LNCaP clone FGC (cell line): Measurements from ENCODE around the gene IFIT2.
"Not testable (repeated sequence)": the region's sequence is repeated elsewhere in the genome, so short reads cannot be mapped to it uniquely, and the experiment has no call there.

Experiments
- DNase-seq: peaks from one replicate; pipeline ENCODE4 v3.0.0-alpha.2; 2011; ENCODE audit warnings: low read depth
- H3K4me3 ChIP-seq: 2 replicates; pipeline ENCODE4 v1.5.1; 2011; ENCODE audit warnings: mild to moderate bottlenecking, low read depth, low read length, control low read depth
- TF ChIP-seq, protein P1 (sequence below): IDR thresholded peaks from 2 replicates; pipeline ENCODE4 v1.5.1; 2012; ENCODE audit warnings: mild to moderate bottlenecking; ENCODE audit not compliant: control insufficient read depth, insufficient read depth; ENCODE audit errors: extremely low read depth

IFIT2 gene

DNA sequence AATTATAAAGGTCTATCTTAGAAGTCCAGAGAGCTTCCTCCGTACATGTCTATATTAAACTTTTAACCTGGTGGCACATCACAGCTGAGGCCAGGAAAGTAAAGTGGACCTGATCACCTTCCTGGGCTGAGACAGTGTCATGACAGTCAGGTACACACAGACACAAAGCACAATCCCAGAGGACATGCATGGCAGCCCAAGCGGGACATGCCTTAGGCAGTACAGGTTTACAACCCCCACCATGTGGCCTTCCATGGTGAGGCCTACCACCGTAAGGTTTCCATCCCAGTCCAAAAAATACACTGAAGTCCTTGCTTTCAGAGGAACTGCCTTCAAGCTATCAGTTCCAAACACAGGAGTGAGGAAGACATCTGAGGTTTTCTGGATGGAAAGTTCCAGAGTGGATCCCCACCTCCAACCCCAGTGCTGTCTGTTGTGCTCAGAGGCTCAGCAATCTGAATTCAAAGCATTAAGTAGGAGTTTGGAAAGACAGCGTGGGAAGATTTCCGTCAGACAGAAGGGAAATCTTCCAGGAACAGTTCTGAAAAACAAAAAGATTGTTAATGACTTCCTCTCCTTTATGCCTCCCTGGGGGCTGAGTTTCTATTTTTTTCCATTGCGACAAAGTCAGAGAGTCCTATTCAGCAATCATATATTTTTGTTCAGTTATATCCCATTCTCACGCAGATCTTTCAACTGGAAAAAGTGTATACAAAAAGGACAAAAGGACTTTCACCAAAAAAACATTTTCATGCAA is 46.0 kb downstream of the IFIT2 start:
- no peak overlapping the region for H3K4me3 ChIP-seq
- no peak for DNase-seq
- TF ChIP-seq, protein P1, sequence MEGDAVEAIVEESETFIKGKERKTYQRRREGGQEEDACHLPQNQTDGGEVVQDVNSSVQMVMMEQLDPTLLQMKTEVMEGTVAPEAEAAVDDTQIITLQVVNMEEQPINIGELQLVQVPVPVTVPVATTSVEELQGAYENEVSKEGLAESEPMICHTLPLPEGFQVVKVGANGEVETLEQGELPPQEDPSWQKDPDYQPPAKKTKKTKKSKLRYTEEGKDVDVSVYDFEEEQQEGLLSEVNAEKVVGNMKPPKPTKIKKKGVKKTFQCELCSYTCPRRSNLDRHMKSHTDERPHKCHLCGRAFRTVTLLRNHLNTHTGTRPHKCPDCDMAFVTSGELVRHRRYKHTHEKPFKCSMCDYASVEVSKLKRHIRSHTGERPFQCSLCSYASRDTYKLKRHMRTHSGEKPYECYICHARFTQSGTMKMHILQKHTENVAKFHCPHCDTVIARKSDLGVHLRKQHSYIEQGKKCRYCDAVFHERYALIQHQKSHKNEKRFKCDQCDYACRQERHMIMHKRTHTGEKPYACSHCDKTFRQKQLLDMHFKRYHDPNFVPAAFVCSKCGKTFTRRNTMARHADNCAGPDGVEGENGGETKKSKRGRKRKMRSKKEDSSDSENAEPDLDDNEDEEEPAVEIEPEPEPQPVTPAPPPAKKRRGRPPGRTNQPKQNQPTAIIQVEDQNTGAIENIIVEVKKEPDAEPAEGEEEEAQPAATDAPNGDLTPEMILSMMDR, result no peak

DNA sequence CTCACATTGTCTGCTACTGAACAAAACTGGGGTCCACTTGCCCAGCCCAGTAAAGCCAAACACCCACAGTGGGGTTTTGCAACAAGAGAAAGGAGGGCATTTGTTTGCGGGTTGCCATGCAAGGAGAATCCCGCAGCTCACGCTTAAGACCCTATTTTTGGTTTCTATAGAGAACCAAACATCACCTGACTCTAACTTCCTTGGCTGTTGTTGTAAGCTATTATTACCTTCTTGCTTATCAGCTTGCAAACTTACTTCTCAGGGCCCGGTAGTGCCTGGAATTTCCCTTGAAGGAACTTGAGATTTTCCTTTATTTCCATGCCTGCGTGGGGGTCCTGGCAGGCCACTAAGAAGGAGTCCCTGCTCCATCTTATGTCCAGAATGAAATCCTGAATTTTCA is 46.6 kb downstream of the IFIT2 start:
- H3K4me3 ChIP-seq, result no peak overlapping the region
- no peak for DNase-seq
- TF ChIP-seq, protein P1, result no peak

DNA sequence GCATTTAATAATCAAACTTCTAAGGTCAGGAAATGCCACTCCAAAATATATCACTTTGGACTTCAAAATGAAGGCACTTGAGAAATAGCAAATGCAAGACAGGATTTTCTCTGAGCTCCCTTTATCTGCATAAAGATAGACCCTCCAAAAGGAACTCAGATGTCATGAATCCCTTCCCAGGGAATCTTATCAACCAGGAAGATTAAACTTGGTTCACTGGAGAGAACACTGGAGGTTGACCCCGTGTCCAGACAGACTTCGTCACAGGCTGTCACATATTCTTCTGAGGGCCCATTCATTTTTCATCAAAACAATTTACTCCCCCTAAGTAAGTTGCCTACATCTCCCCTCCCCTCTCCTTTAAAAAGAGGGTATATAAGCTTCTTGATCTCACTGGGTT is 47.1 kb downstream of the IFIT2 start:
- H3K4me3 ChIP-seq, result no peak overlapping the region
- no peak for DNase-seq
- TF ChIP-seq, protein P1, result no peak

DNA sequence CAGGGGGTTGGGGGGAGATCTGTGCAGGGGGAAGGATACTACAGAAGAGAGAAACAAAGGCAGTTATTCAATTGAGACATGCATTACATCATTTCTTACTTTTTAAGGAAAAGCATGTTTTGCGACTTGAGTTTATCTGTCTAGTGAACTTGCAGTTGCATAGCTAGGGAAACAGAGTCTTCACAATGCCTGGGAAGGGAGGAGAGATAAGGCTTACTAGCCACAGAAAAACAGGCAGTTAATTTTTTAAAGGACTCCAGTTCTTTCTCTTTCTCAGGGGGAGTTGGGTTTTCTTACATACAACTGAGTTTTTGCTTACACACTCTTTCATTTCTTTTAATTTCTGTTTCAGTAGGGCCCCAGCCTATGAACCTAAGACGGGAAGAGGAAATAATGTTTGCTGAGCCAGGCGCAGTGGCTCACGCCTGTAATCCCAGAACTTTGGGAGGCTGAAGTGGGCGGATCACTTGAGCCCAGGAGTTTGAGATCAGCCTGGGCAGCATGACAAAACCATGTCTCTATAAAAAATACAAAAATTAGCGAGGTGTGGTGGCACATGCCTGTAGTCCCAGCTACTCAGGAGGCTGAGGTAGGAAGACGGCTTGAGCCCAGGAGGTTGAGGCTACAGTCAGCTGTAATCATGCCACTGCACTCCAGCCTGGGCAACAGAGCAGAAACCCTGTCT is 48.9 kb downstream of the IFIT2 start:
- H3K4me3 ChIP-seq, DNase-seq: not testable (repeated sequence)

DNA sequence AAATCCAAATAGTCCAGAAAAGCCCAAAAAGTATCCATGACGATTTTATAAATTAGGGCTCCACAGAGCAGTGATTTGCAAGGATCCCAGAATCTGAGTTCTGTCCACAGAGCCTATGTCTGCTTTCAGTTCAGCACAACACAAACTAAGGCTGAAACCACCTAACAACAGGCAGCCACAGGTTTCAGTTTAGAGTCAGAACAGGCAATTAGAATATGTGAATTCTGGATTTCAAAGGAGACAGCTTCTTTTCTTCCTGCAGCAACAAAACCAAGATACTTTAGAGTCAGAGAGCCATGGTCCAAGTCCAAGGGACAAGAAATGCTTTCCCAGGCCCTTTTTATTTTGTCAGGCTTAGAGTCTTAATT is 49.5 kb downstream of the IFIT2 start:
- no peak overlapping the region for H3K4me3 ChIP-seq
- DNase-seq, result no peak
- TF ChIP-seq, protein P1, result no peak

DNA sequence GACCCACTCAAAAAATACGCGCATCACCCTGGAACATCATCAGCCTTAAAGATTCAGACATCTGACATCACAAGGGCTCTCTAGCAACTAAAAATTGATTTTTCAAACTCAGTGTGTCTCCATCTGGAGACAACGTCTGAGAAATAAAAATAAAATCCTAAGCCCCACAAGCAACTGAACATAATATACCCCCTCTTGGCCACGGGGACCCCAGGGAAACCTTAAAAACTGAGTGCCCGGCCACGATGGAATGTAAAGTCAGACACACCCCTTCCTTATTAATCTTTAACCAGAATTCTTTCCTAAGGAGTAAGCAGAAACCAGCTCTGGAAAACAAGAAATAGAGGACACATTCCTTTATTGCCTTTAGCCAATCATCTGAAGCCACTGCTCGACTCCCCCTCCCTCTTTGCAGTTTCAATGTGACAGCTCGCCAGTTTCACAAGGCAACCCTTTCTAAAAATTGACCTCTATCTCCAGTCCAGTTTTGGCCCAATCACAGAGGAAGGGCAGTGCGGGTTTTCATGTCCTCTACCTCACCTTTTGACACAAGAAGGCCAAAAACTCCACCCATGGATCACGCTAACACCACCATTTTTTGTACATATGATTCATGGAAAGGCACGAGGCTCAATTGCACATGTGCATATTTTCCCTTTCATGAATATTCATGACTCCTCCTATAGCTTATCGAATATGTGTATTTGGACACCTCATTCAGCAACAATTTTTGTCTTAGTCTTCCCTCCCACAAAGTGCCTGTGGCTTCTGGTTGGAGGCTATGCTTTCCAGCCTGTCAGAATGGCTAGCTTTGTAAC is 50.1 kb downstream of the IFIT2 start:
- TF ChIP-seq, protein P1, result no peak
- DNase-seq, result no peak
- H3K4me3 ChIP-seq, result no peak overlapping the region

DNA sequence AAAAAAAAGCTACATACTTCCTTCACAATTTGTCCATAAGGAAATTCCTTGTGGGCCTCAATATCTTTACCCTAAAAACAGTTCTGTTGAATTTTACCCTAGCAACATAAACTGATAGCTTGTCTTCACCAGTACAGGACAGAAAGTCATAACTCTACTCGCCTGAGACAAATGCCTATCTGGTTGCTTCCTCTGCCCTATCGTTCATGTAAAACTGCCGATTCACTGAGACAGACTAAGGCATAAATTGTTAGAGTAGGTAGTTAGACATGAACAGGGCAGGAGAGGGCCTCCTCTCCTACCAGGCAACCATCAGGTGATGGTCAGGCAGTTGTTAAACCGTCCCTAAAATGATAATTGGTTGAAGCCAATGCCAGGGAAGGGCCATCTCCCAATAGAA is 51.0 kb downstream of the IFIT2 start:
- no peak overlapping the region for H3K4me3 ChIP-seq
- TF ChIP-seq, protein P1, result no peak
- no peak for DNase-seq
